HG03439 (cell line): Measurements from ENCODE around the gene KRTAP5-10.
"Not testable (repeated sequence)": the region's sequence is repeated elsewhere in the genome, so short reads cannot be mapped to it uniquely, and the experiment has no call there.

Experiments
- ATAC-seq: cut with Tn5 transposase; IDR thresholded peaks from one replicate; pipeline ENCODE4 v1.9.1; 2021; ENCODE audit warnings: mild to moderate bottlenecking, moderate library complexity; ENCODE audit not compliant: unreplicated experiment

KRTAP5-10 gene

DNA sequence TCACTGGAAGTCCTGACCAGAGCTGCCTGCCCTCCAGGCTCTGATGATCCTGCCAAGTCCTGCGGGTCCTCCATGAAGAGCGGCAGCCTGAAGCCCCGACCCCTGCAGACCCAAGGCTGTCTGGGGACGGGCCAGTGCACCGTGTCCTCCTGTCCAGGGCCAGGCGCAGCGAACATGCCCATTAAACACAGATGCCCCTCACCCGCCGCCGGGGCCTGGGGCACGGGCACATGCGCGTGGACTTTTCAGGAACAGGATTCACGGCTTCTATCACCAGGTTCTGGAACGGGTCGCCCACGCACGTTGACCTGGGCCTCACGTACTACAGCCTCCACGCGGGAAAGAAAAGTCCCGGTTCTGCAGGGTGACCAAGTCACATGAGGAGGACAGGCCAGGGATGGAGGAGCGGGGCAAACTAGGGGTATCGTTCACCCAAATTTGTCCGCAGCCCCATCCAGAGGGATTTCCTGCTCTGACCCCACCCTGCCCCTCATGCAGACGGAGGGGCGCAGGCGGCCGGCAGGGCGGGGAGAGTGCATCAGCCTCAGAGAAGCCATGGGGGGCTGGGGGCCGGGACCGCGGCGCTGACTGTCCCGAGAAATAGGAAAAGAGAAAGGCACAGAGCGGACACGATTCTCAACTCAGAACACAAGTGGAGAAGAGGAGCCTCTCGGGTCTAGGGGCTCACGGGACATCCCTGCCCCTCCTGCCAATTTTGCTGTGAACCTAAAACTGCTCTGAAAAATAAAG lies 5.9 kb downstream of the KRTAP5-10 start:
- not testable (repeated sequence) for ATAC-seq

DNA sequence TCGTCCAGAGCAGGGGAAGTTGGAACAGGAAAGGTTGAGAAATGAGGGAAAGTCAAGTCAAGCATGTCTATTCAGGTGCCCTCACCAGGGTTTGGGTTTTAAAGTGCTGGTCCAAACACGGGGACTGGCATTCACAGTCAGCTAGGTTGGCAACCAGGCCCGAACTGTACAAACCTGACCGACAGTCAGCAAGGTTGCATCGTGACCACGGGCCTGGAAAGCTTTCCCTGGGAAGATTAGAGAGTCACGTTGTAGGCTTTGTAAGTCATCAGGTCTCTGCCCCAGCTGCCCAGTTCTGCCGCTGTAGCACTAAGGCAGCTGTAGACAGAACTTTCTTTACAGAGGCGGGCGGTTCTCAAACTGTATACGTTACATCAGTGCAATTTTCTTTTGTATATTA lies 7.4 kb downstream of the KRTAP5-10 start:
- no peak for ATAC-seq

DNA sequence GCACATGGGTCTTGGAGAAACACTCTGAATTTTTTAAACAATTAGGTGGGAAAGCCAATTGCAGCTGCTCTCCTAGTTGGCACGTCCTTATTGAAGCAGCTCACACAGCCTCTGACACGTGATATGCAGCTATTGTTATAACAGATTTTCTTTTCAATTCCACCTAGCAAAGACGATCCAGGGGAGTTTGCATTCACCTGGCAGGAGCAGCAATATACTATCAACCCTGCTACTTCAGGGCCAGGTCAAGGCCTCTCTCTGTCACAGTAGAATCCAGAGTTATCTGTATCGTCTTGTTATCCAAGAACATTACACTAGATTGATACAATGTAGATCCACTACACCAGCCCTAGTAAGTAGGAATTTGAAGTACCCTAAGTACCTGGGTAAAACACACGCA lies 9.1 kb downstream of the KRTAP5-10 start:
- no peak for ATAC-seq

DNA sequence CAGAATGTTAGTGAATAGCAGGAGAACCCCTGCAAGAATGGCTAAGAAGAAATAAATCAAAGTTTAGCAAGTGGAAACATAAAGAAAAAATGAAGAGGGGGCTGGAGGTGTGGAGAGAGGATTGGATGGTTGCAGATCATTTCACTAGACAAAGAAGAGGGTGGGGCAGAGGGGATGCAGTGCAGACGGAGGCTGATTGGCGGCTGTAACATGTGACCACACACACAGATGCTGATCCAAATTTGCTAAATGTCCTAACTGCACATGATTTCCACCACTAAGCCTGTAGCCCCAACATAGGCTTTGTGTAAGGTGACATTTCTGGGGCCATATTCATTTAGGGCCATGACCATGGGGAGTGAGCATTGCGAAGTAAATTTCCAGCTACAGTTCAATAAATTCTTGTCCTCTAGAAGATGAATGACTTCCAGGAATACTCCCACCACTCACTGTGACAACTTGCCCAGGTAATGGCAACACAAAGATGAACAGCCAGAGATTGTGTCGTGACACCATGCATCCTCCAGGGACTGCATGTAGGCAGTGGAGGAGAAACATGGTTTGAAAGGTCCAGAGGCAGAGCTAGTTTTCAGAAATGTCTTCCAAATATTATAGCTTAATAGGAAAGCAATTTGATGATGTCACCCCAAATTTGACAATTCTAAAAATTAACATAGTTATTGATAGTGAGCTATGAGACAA lies 10.5 kb downstream of the KRTAP5-10 start:
- ATAC-seq = no peak

DNA sequence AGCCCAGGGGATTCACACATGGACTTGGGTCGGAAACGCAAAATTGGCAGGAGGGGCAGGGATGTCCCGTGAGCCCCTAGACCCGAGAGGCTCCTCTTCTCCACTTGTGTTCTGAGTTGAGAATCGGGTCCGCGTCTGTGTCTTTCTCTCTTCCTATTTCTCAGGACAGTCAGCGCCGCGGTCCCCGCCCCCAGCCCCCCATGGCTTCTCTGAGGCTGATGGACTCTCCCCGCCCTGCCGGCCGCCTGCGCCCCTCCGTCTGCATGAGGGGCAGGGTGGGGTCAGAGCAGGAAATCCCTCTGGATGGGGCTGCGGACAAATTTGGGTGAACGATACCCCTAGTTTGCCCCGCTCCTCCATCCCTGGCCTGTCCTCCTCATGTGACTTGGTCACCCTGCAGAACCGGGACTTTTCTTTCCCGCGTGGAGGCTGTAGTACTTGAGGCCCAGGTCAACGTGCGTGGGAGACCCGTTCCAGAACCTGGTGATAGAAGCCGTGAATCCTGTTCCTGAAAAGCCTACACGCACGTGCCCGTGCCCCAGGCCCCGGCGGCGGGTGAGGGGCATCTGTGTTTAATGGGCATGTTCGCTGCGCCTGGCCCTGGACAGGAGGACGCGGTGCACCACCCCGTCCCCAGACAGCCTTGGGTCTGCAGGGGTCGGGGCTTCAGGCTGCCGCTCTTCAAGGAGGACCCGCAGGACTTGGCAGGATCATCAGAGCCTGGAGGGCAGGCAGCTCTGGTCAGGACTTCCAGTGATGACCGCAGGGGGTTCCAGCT lies 11.5 kb downstream of the KRTAP5-10 start:
- ATAC-seq = not testable (repeated sequence)

DNA sequence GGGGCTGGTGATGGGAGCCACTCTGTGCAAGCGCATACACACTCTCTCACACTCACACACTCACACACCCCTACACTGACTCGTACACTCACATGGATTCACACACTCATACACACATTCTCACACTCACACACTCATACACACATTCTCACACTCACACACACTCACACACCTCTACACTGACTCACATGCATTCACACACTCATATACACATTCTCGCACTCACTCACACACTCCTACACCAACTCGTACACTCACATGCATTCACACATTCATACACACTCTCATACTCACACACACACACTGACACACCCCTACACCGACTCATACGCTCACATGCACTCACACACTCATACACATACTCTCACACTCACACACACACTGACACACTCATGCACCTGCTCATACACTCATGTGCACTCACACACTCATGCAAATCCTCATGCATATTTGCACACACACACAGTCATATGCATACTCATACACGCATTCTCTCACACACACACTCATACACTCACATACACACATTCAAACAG lies 12.2 kb downstream of the KRTAP5-10 start:
- ATAC-seq = no peak

DNA sequence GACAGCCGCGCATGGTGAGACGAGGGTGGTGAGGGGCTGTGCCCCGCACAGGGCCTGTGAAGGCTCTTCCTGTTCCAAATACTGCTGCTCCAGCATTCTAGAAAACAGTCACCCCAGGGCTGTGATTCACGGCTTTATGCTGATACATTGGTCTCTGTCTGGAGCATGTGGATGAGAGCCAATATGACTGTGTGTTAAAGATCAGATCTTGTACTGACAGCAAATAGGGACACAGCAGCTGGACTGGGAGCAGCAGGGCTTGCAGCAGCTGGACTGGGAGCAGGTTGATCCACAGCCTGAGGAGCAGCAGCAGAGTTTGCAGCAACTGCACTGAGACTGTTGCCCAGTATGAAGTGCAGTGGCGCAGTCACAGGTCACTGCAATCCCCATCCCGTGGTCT lies 14.2 kb downstream of the KRTAP5-10 start:
- ATAC-seq = not testable (repeated sequence)

DNA sequence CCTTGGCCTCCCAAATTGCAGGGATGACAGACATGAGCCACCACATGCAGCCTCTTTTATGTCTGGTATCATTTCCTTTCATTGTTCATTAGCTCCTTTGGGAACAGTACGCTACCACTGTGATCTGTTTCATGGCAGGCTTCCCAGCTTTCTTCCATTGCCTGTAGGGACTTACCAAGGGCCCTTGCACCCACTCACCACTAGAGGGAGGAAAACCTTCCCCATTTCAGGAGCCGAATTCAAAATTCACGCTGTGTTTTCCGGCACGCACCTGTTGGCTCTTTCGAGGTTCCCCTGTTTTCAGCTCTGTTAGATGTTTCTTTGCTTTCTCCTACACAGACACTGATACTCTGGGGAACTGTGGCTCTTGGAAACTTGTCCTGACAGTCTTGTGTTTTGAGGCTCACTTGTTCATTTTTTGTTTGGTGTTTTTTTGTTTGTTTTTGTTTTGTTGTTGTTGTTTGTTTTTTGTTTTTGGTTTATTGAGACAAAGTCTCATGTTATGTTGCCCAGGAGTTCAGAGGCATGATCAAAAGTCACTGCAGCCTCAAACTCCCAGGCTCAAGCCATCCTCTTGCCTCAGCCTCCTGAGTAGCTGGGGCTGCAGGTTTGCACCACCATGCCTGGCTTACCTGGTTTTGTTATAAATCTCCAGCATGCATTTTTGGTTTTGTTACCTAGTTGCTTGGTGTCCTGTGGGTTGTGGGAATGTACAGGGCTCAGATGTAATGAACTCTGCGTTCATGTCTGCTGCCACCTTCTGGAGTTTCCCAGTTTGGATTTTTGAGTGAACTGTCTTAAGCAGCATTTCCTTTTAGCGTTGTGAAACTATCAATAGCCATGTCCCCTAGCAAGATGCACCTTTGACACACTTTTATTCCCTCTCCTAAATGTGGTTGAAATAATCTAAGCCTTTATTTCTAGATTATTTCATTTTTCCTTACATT lies 15.0 kb downstream of the KRTAP5-10 start:
- no peak for ATAC-seq

DNA sequence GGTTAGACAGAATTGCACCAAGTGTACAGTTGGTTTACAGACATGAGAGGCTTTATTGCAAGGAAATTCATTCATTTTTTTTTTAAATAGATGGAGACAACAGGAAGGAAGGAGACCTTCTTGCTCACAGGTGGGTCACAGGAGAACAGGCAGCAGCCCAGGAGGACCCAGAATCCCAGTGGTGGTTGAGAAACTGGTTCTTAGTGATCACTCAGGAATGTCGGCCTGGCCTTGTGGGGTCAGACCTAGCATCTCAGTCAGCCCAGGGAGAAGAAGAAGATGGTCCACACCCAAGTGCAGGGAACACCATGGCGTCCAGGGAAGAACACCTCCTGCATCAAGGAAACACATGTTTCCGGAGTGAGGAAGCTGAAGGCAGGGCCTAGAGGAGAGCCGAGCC lies 16.5 kb downstream of the KRTAP5-10 start:
- ATAC-seq = no peak

DNA sequence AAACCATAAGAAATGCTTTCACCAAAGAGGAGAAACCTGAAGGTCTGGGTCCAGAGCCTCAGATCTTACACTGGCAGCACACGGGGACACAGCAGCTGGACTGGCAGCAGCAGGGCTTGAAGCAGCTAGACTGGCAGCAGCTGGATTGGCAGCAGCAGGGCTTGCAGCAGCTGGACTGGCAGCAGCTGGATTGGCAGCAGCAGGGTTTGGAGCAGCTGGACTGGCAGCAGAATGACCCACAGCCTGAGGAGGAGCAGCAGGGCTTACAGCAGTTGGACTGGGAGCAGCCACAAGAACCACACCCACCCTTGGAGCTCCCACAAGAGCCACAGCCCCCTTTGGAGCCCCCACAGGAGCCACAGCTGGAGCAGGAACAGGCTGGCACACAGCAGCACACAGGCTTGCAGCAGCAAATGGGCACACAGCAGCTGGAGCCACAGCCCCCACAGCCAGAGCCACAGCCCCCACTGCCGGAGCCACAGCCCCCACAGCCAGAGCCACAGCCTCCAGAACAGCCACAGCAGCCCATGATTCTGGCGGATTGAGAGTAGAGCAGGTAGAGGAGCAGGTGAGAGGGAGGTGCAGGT lies 17.0 kb downstream of the KRTAP5-10 start, which contains the start of gene KRTAP5-11:
KRTAP5-11 (minus strand) TSS at position 567 of the 587 bp plus-strand sequence; CDS start at position 529, 38 bp downstream.
- ATAC-seq = no peak

DNA sequence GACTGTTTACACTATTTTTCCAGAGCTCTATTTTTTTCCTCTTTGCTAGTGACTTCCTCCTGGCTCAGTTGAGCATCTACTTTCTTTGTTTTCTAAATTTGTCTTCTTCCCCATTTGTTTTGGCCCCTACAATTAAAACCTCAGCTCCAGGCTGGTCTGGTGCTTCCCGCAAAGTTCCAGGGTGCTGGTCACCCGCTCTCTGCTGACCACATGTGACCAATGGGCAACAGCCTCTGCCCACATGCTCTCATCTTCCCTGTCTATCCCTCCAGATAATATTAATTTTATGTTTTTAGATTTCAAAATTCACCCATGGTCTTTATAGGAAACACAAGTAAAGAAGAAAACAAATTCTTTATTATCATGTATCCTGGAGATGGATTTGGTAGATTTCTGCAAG lies 17.6 kb downstream of the KRTAP5-10 start:
- not testable (repeated sequence) for ATAC-seq

DNA sequence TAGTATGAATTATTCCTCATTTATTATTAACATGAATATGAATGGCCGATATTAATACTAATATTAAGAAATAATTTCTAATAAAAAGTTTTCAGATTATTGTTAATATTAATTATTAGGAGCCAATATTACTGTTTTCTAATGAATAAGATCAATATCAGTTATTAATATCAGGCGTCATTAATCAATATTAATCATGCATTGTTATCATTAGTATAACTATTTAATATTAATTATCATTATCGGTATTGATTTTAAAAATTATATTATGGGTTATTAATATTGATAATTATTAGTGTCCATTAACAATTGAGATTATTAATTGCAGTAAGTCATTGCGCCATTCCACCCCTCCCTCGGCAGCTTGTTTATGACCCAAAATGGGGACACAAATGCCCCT lies 20.3 kb downstream of the KRTAP5-10 start:
- not testable (repeated sequence) for ATAC-seq

DNA sequence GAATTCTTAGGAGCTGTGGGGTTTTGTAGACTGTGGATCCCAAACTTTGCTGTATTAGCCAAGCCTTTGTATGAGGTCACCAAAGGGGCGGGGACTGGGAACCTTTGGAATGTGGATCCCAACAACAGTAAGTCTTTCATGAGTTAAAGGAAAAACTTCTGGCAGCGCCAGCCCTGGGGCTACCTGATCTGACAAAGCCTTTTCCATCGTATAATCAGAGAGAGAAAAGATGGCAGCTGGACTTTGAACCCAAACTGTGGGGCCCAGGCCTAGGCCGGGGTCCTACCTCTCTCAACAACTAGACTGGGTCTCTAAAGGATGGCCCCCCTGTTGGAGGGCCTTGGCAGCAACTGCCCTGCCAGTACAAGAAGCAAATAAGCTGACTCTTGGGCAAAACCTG lies 23.0 kb downstream of the KRTAP5-10 start:
- ATAC-seq = not testable (repeated sequence)

DNA sequence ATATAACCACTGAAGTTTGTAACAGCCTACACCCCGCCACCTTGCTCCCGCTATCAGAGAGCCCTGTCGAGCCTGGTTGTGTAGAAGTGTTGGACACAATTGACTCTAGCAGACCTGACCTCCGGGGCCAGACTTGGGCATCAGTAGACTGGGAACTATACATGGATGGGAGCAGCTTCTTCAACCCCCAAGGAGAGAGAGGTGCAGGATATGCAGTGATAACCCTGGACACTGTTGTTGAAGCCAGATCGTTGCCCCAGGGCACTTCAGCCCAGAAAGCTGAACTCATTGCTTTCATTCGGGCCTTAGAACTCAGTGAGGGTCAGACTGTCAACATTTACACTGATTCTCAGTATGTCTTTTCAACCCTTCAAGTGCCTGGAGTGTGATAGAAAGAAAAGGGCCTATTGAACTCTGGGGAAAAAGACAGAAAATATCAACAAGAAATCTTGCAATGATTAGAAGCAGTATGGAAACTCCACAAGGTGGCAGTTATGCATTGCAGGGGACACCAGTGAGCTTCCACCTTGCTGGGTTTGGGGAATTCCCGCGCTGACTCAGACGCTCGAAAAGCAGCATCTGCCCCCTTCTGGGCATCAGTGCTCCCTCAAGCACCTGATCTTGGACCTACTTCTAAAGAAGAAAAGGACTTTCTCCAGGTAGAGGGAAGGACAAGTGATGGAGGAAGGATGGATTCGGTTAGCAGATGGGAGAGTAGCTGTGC lies 23.6 kb downstream of the KRTAP5-10 start:
- ATAC-seq = not testable (repeated sequence)

DNA sequence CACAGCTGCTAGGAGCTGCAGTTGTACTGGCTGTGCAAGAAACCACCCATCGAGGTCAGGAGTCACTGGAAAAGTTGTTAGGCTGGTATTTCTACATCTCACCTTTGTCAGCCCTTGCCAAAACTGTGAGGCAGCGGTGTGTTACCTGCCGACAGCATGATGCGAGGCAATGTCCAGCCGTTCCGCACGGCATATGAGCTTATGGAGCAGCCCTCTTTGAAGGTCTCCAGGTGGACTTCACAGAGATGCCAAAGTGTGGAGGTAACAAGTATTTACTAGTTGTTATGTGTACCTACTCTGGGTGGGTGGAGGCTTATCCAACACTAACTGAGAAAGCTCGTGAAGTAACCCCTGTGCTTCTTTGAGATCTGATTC lies 24.2 kb downstream of the KRTAP5-10 start:
- not testable (repeated sequence) for ATAC-seq

DNA sequence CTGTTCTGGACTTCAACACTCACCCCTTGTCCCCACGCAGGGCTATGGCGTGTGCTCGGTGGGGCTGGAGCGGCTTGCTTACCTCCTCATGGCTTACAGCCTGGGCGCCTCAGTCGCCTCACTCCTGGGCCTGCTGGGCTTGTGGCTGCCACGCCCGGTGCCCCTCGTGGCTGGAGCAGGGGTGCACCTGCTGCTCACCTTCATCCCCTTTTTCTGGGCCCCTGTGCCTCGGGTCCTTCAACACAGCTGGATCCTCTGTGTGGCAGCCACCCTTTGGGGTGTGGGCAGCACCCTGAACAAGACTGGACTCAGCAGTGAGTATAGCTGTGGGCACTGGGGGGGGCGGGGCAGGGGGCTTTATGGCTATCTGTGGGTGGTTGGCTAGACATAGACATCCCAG lies 37.9 kb downstream of the KRTAP5-10 start:
- ATAC-seq = not testable (repeated sequence)

DNA sequence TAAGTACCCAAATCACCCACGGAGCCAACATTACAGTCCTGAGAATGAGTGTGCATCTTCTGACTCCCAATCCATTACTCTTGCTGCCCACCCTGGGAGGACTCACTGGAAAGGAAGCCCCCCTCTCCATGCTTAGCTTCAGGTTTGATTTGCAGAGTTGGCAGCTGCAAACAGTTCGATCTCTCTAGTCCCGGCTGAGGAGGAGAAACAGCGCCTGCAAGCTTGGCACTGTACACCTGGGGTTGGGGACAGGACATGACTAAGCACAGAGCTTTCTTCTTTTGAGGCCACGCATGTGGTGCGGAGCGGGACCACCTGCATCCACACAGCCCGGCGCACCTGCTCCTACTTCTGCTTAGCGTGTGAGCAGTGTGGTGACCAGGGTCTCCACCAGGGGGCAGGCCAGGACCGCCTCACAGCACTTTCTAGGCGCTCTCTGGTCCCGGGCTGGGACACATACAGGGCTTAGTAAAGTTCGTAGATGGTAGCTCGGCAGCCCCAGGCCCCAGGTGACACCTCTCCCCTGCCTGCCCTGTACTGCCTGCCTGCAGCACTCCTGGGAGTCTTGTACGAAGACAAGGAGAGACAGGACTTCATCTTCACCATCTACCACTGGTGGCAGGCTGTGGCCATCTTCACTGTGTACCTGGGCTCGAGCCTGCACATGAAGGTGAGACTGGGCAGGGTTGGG lies 39.6 kb downstream of the KRTAP5-10 start:
- not testable (repeated sequence) for ATAC-seq

DNA sequence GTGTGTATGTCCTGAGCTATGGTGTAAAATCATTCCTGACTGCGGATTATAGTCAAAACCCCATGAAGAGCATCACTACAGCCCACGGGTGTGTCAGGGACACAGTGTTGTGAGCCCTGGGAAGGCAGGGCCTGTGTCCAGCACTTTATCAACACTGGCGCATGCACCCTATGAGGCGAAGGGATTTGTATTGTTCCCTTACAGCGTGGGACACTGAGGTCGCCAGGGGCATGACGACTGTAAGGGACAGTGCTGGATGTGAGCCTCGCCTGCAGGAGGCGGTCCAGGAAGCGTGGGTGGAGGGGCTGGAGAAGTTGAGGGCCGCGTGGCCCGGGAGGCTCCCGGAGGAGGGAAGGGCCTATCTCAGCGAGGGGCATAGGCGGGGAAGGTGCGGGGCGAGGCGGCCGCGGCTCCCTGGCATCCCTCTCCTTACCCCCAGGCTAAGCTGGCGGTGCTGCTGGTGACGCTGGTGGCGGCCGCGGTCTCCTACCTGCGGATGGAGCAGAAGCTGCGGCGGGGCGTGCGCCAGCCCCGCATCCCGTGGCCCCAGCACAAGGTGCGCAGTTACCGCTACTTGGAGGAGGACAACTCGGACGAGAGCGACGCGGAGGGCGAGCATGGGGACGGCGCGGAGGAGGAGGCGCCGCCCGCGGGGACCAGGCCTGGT lies 41.6 kb downstream of the KRTAP5-10 start:
- not testable (repeated sequence) for ATAC-seq
